H1 (cell line): ENCODE measurements around the gene MRTFA. TPM values are rescaled to one million over a fixed set of nuclear protein-coding genes. Genes with fewer than 3 reads are reported as not detected.
A peak's percentile ranks its signal among the peaks of the same experiment; 100 is the strongest.

Source experiments
- CTCF ChIA-PET: fragments of 300-600 bp; sonication (Branson Sonifier 250); formaldehyde crosslinking; loops from one replicate; lab custom pipeline; 2021; ENCODE audit not compliant: partially characterized antibody; lab: Charles Lee
- POLR2A ChIA-PET: fragments of 300-600 bp; sonication (Branson Sonifier 250); formaldehyde crosslinking; loops from one replicate; lab custom pipeline; 2021; ENCODE audit warnings: inconsistent platforms; ENCODE audit not compliant: partially characterized antibody; lab: Charles Lee
- DNase-seq, 2 experiments: peaks; one replicate each; pipeline versions ENCODE4 v3.0.0 to v3.0.0-alpha.2; 2010 to 2022; ENCODE audit warnings: low spot score in 2 of 2, low read depth in 1 of 2, mixed read lengths in 1 of 2
- FAIRE-seq: peaks from 2 replicates; lab custom pipeline; 2011; peaks lifted over from hg19 to GRCh38; lab: Jason Lieb, UNC
- H2AFZ ChIP-seq: 2 replicates; pipeline ENCODE4 v1.8.1; 2012; ENCODE audit warnings: low read length, inconsistent platforms
- H2AK5ac ChIP-seq: 2 replicates; pipeline ENCODE4 v1.6.1; 2013; ENCODE audit warnings: low read depth, low read length
- H2BK120ac ChIP-seq: replicated peaks from 2 replicates; pipeline ENCODE3; 2013; ENCODE audit warnings: low read depth, low read length, inconsistent platforms
- H2BK12ac ChIP-seq: 2 replicates; pipeline ENCODE4 v1.6.1; 2013; ENCODE audit warnings: low read depth, low read length
- H2BK15ac ChIP-seq: 2 replicates; pipeline ENCODE4 v1.6.1; 2013; ENCODE audit warnings: low read length
- H2BK20ac ChIP-seq: 2 replicates; pipeline ENCODE4 v1.6.1; 2013; ENCODE audit warnings: low read length
- H2BK5ac ChIP-seq: 2 replicates; pipeline ENCODE4 v1.6.1; 2013; ENCODE audit warnings: low read depth, low read length
- H3K14ac ChIP-seq: 2 replicates; pipeline ENCODE4 v1.6.1; 2013; ENCODE audit warnings: inconsistent platforms; ENCODE audit not compliant: insufficient read length
- H3K18ac ChIP-seq: 2 replicates; pipeline ENCODE4 v1.6.1; 2013; ENCODE audit warnings: low read length; ENCODE audit errors: extremely low read depth
- H3K23ac ChIP-seq: 2 replicates; pipeline ENCODE4 v1.6.1; 2013; ENCODE audit warnings: inconsistent platforms; ENCODE audit not compliant: insufficient read length
- H3K23me2 ChIP-seq: 2 replicates; pipeline ENCODE4 v1.6.1; 2013; ENCODE audit warnings: low read depth, low read length
- H3K27ac ChIP-seq: 2 replicates; pipeline ENCODE4 v1.6.1; 2011; ENCODE audit warnings: low read depth, low read length, inconsistent platforms
- H3K27me3 ChIP-seq, 4 experiments: replicated peaks in 1 of 4; 1 replicate in 1 of 4; 2 replicates in 3 of 4; pipeline versions ENCODE4 v1.6.1 to v1.8.1; 2011 to 2013; ENCODE audit warnings: low read length in 3 of 4, mild to moderate bottlenecking in 3 of 4, inconsistent platforms in 2 of 4, mixed read lengths in 2 of 4, moderate library complexity in 1 of 4; ENCODE audit not compliant: control insufficient read depth in 3 of 4, insufficient read depth in 3 of 4; ENCODE audit errors: extremely low read depth in 1 of 4
- H3K36me3 ChIP-seq, 4 experiments: 2 replicates each; pipeline versions ENCODE4 v1.6.1 to v1.8.1; 2011 to 2013; ENCODE audit warnings: mild to moderate bottlenecking in 4 of 4, low read length in 3 of 4, moderate library complexity in 2 of 4, control low read depth in 1 of 4, inconsistent platforms in 1 of 4; ENCODE audit not compliant: insufficient read depth in 4 of 4, control insufficient read depth in 2 of 4
- H3K4ac ChIP-seq: replicated peaks from 2 replicates; pipeline ENCODE3; 2013; ENCODE audit warnings: low read length, low read depth, mixed read lengths, inconsistent platforms; ENCODE audit not compliant: insufficient read length
- H3K4me1 ChIP-seq, 4 experiments: replicated peaks in 1 of 4; 1 replicate in 1 of 4; 2 replicates in 3 of 4; pipeline versions ENCODE4 v1.6.1 to v1.8.1; 2011 to 2013; ENCODE audit warnings: low read length in 3 of 4, inconsistent platforms in 2 of 4, mixed read lengths in 1 of 4; ENCODE audit not compliant: insufficient read depth in 4 of 4, control insufficient read depth in 3 of 4
- H3K4me2 ChIP-seq, 2 experiments: 2 replicates each; pipeline versions ENCODE4 v1.6.1 to v1.8.1; 2011 to 2013; ENCODE audit warnings: low read depth in 2 of 2, low read length in 2 of 2, control low read depth in 1 of 2, inconsistent platforms in 1 of 2, mild to moderate bottlenecking in 1 of 2; ENCODE audit not compliant: insufficient read depth in 1 of 2
- H3K4me3 ChIP-seq, 4 experiments: fragments of 200-600, 300-600 bp in 1 of 4; sonication (generic), shearing (Covaris generic), sonication (Bioruptor Twin) in 1 of 4; 2 replicates each; pipeline versions ENCODE4 v1.5.1 to v1.8.1; 2011 to 2016; ENCODE audit warnings: low read length in 4 of 4, low read depth in 3 of 4, control low read depth in 2 of 4, inconsistent platforms in 2 of 4, mild to moderate bottlenecking in 2 of 4, mixed read lengths in 1 of 4, moderate library complexity in 1 of 4; ENCODE audit not compliant: insufficient read depth in 2 of 4; ENCODE audit errors: extremely low read depth in 1 of 4
- H3K56ac ChIP-seq: replicated peaks from 2 replicates; pipeline ENCODE3; 2013; ENCODE audit warnings: low read depth, mild to moderate bottlenecking, mixed read lengths, low read length, inconsistent platforms; ENCODE audit not compliant: insufficient read length
- H3K79me1 ChIP-seq: 2 replicates; pipeline ENCODE4 v1.6.1; 2013; ENCODE audit warnings: low read depth, low read length, control low read depth
- H3K79me2 ChIP-seq, 2 experiments: 2 replicates each; pipeline versions ENCODE4 v1.6.1 to v1.8.1; 2012 to 2013; ENCODE audit warnings: low read length in 2 of 2, mild to moderate bottlenecking in 2 of 2, inconsistent platforms in 1 of 2; ENCODE audit not compliant: insufficient read depth in 2 of 2, control insufficient read depth in 1 of 2
- H3K9ac ChIP-seq, 4 experiments: replicated peaks in 1 of 4; 1 replicate in 1 of 4; 2 replicates in 3 of 4; pipeline versions ENCODE4 v1.6.1 to v1.8.1; 2011 to 2013; ENCODE audit warnings: low read depth in 3 of 4, low read length in 3 of 4, control low read depth in 2 of 4, mild to moderate bottlenecking in 2 of 4, moderate library complexity in 2 of 4, inconsistent platforms in 1 of 4; ENCODE audit errors: extremely low read depth in 1 of 4
- H3K9me3 ChIP-seq, 2 experiments: 2 replicates each; pipeline versions ENCODE4 v1.6.1 to v1.8.1; 2012 to 2013; ENCODE audit warnings: mild to moderate bottlenecking in 2 of 2, moderate library complexity in 2 of 2, control low read depth in 1 of 2, inconsistent platforms in 1 of 2, low read depth in 1 of 2, low read length in 1 of 2, mixed read lengths in 1 of 2; ENCODE audit not compliant: insufficient read depth in 2 of 2
- H4K20me1 ChIP-seq, 2 experiments: replicated peaks in 1 of 2; 2 replicates each; pipeline versions ENCODE3 to v1.8.1; 2011 to 2013; ENCODE audit warnings: inconsistent platforms in 2 of 2, low read length in 2 of 2, mild to moderate bottlenecking in 1 of 2; ENCODE audit not compliant: insufficient read depth in 2 of 2, control insufficient read depth in 1 of 2
- H4K5ac ChIP-seq: 2 replicates; pipeline ENCODE4 v1.6.1; 2013; ENCODE audit warnings: low read length, low read depth, mixed read lengths, inconsistent platforms; ENCODE audit not compliant: insufficient read length
- H4K8ac ChIP-seq: 2 replicates; pipeline ENCODE4 v1.8.0; 2013; ENCODE audit warnings: mild to moderate bottlenecking, moderate library complexity, low read length, inconsistent platforms; ENCODE audit not compliant: insufficient read depth; ENCODE audit errors: extremely low read depth
- H4K91ac ChIP-seq: replicated peaks from 2 replicates; pipeline ENCODE3; 2013; ENCODE audit warnings: low read length, mixed read lengths, inconsistent platforms; ENCODE audit not compliant: insufficient read length
- E2F6 ChIP-seq: IDR thresholded peaks from 2 replicates; pipeline ENCODE4 v1.6.1; 2012; ENCODE audit warnings: inconsistent platforms
- MAFK ChIP-seq: IDR thresholded peaks from 2 replicates; pipeline ENCODE4 v1.6.1; 2012; ENCODE audit warnings: low read depth, mild to moderate bottlenecking, improper control_type of control experiment, low read length
- NANOG ChIP-seq: IDR thresholded peaks from 2 replicates; pipeline ENCODE4 v1.6.1; 2011; ENCODE audit warnings: low read length, low read depth, mild to moderate bottlenecking, inconsistent platforms; ENCODE audit not compliant: insufficient read depth, poor library complexity, severe bottlenecking
- POLR2AphosphoS5 ChIP-seq: IDR thresholded peaks from 2 replicates; pipeline ENCODE4 v1.6.1; 2011; ENCODE audit warnings: low read depth, low read length
- SP1 ChIP-seq: IDR thresholded peaks from 2 replicates; pipeline ENCODE4 v1.6.1; 2011; ENCODE audit warnings: low read depth, low read length
- WGBS, 2 experiments: shearing (Covaris generic) in 1 of 2; methylation state at CpG; one replicate each; pipeline versions ENCODE4 v1.1.6 to v1.1.7; 2013 to 2015; ENCODE audit warnings: low lambda C conversion rate in 2 of 2, mixed read lengths in 2 of 2, inconsistent platforms in 1 of 2, low coverage in 1 of 2, missing lambda C conversion rate in 1 of 2; ENCODE audit not compliant: insufficient replicate concordance in 2 of 2, insufficient coverage in 1 of 2, insufficient read length in 1 of 2; ENCODE audit errors: extremely low coverage in 1 of 2, missing lambda C conversion rate in 1 of 2; 5-methylcytosine and 5-hydroxymethylcytosine counted together
- polyA plus RNA-seq, 7 experiments: library from polyadenylated mRNA; depleted of rRNA in 3 of 7; stranded (reverse) in 5 of 7; unstranded in 2 of 7; fragments of >200 nt in 5 of 7; fragments of 200-250 nt in 2 of 7; gene quantifications; 1 replicate in 5 of 7; 2 replicates in 1 of 7; 4 replicates in 1 of 7; pipeline versions ENCODE4 v1.2.1 to v1.2.3, GENCODE V29; 2011 to 2013; ENCODE audit warnings: missing spikeins in 2 of 7, mixed read lengths in 2 of 7
- total RNA-seq: library from RNA; stranded (reverse); fragmentation: NEBNext Ultra II Directional; extraction: Animal tissue kit (Norgen Biotek cat#: 25700); gene quantifications from 2 replicates; pipeline ENCODE4 v1.2.1, GENCODE V29; 2021

Gene MRTFA
- total and polyA plus RNA-seq, 2 of the 8 experiments (the other 6 are each of a cell fraction or from before 2014, with no cell fraction given), result 5.4 to 37.9 TPM

- Histone ChIP-seq H4K20me1 (no peaks in the 10 kb centered on the region), H2BK120ac (no peak overlapping the region), H3K4me2 (0 out of 4 replicates have a peak overlapping the region, but pooled peaks of 1 of the 2 experiments have one; percentile 31), H3K9me3 (no peaks in the 10 kb centered on the region), H3K27ac (peak overlapping the region; percentile 26; the same call in 1 of the 2 replicates), H3K4me1 (peaks cover 0 to 2% (median under 1%) of the 10 kb centered on the region in 4 experiments; a peak in 3 of 7 replicates), H3K23me2 (no peaks in the 10 kb centered on the region), H3K23ac (no peak overlapping the region), H2BK15ac (no peak overlapping the region), H4K5ac (no peak overlapping the region), H3K36me3 (peaks cover 0 to 12% (median 0%) of the 10 kb centered on the region in 4 experiments; a peak in 2 of 8 replicates), H3K4ac (no peak overlapping the region), H3K56ac (no peak overlapping the region), H3K79me2 (no peaks in the 10 kb centered on the region), H3K14ac (no peak overlapping the region), H3K9ac (no peak overlapping the region), H3K79me1 (no peaks in the 10 kb centered on the region), H4K8ac (no peak overlapping the region), H2BK5ac (no peak overlapping the region), H3K4me3 (no peak overlapping the region), H2AFZ (no peak overlapping the region), H2BK12ac (0 out of 2 replicates have a peak overlapping the region, but pooled peaks have one; percentile 60), H3K27me3 (no peaks in the 10 kb centered on the region), H2AK5ac (no peak overlapping the region), H2BK20ac (no peak overlapping the region), H3K18ac (peak overlapping the region; percentile 78; the same call in 1 of the 2 replicates), H4K91ac (no peak overlapping the region)
- peak in 1 of 2 experiments; percentile 52 for DNase-seq
- TF ChIP-seq MAFK (no peak), E2F6 (no peak), POLR2AphosphoS5 (no peak), NANOG (no peak), SP1 (no peak)
- no peak for FAIRE-seq
- POLR2A ChIA-PET, result interaction anchor here (1.4 to 2.4 kb wide), 4 partner anchors 15 to 27 kb away, joined by 3 to 11 read pairs (median 4); partner anchors contain the start of gene SGSM3
- 79% methylated on average over 1 of the region's 1 CpG; no CpG with 5 or more reads in 1 of the 2 experiments for WGBS, 2 experiments
- CTCF ChIA-PET, result interaction anchor here (0.6 to 3.4 kb wide), 9 partner anchors 10 to 417 kb away, joined by 3 to 10 read pairs (median 3); no protein-coding TSS in a partner anchor
Measured at GRCh38 chr22:40397396-40397795, 239.1 kb downstream of the MRTFA start.
